Measurements from ENCODE around the gene NUDT3. TPM values are rescaled to one million over a fixed set of nuclear protein-coding genes. Genes with fewer than 3 reads are reported as not detected.
A peak's percentile ranks its signal among the peaks of the same experiment; 100 is the strongest.
"Not testable (repeated sequence)": the region's sequence is repeated elsewhere in the genome, so short reads cannot be mapped to it uniquely, and the experiment has no call there.

NUDT3 gene
- total and polyA plus RNA-seq, 3 experiments from 2014 or later, result 9.7 to 16.8 (median 16.6) TPM

GRCh38 chr6:34374508-34374907 is 18.0 kb downstream of the NUDT3 start:
- Mint-ChIP-seq H3K27ac (no peak overlapping the region), H3K27me3 (no peaks in the 10 kb centered on the region), H3K4me1 (peaks cover 13 to 20% (median 18%) of the 10 kb centered on the region in 3 donors), H3K9me3 (no peaks in the 10 kb centered on the region), H3K36me3 (peaks cover 0 to 10% (median 3%) of the 10 kb centered on the region in 3 donors), H3K4me3 (no peak overlapping the region)
- Histone ChIP-seq H3K4me1 (ENCODE audit: insufficient read depth, low read length) (peaks cover 2% of the 10 kb centered on the region), H3K4me3 (ENCODE audit: low read length) (no peak overlapping the region), H3K9me3 (ENCODE audit: low read length) (no peaks in the 10 kb centered on the region), H3K27ac (ENCODE audit: low read depth, low read length) (peak overlapping the region; percentile 39), H3K27me3 (ENCODE audit: insufficient read depth, low read length, poor library complexity, severe bottlenecking) (no peaks in the 10 kb centered on the region), H3K36me3 (ENCODE audit: insufficient read depth, low read length) (no peaks in the 10 kb centered on the region)
- DNase-seq, result no peak
- POLR2A ChIA-PET, result no interaction called here
- CTCF ChIA-PET, result no interaction called here

DNA sequence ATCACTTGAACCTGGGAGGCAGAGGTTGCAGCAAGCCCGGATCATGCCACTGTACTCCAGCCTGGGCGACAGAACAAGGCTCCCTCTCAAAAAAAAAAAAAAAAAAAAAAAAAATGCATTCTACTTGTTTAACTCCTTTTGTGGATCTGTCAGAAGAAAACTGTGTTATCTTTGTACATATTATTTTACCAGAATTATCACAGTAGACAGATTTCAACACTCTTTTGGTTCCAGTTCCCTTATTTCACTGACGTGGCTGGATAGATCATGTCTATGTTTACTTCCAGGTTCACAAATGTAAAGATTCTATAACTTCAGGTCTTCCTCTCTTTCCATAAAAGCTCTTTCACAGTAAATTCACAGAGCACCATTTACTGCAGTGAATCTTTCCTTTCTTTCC is 18.4 kb downstream of the NUDT3 start:
- no peak overlapping the region for H3K27ac Mint-ChIP-seq
- DNase-seq, result no peak
- peaks cover 0 to 10% (median 3%) of the 10 kb centered on the region in 3 donors for H3K36me3 Mint-ChIP-seq
- Histone ChIP-seq H3K27ac (ENCODE audit: low read depth, low read length) (peak overlapping the region; percentile 39), H3K36me3 (ENCODE audit: insufficient read depth, low read length) (no peaks in the 10 kb centered on the region), H3K9me3 (ENCODE audit: low read length) (no peaks in the 10 kb centered on the region), H3K27me3 (ENCODE audit: insufficient read depth, low read length, poor library complexity, severe bottlenecking) (no peaks in the 10 kb centered on the region), H3K4me3 (ENCODE audit: low read length) (no peak overlapping the region), H3K4me1 (ENCODE audit: insufficient read depth, low read length) (peaks cover 6% of the 10 kb centered on the region)
- ChIA-PET CTCF (no interaction called here), POLR2A (no interaction called here)
- no peak overlapping the region for H3K4me3 Mint-ChIP-seq
- H3K4me1 Mint-ChIP-seq, result peaks cover 17 to 24% (median 23%) of the 10 kb centered on the region in 3 donors
- no peaks in the 10 kb centered on the region for H3K9me3 Mint-ChIP-seq
- H3K27me3 Mint-ChIP-seq, result no peaks in the 10 kb centered on the region

DNA sequence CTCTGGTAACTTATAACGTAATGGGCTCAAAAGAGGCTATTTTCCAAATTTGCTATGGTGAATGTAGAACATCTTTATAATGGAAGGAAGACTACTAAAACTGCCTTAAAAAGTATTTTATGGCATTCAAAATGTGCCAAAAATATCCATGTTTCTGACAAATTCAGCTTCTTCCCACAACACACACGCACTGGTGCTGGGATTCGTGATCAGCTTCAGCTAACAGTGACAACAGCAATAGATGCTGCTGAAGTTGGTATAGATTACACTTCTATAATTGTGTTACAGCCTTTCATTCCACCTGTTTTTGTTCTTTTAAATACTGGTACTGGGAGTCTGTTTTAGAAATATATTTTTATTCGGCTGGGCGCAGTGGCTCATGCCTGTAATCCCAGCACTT is 19.0 kb downstream of the NUDT3 start:
- no peak overlapping the region for H3K4me3 ChIP-seq (ENCODE audit: low read length)

DNA sequence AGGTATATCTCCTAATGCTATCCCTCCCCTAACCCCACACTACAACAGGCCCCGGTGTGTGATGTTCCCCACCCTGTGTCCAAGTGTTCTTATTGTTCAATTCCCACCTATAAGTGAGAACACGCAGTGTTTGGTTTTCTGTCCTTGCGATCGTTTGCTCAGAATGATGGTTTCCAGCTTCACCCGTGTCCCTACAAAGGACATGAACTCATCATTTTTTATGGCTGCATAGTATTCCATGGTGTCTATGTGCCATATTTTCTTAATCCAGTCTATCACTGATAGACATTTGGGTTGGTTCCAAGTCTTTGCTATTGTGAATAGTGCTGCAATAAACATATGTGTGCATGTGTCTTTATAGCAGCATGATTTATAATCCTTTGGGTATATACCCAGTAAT is 20.6 kb downstream of the NUDT3 start:
- H3K27ac Mint-ChIP-seq, result peak overlapping the region in 1 of 8 donors; percentile 32
- H3K27me3 Mint-ChIP-seq; H3K4me3 ChIP-seq (ENCODE audit: low read length); POLR2A ChIA-PET; H3K27ac ChIP-seq (ENCODE audit: low read depth, low read length); H3K4me3 Mint-ChIP-seq; DNase-seq; H3K9me3 Mint-ChIP-seq; H3K27me3 ChIP-seq (ENCODE audit: insufficient read depth, low read length, poor library complexity, severe bottlenecking); H3K36me3 ChIP-seq (ENCODE audit: insufficient read depth, low read length); H3K9me3 ChIP-seq (ENCODE audit: low read length); H3K36me3 Mint-ChIP-seq; CTCF ChIA-PET; H3K4me1 ChIP-seq (ENCODE audit: insufficient read depth, low read length): not testable (repeated sequence)
- peaks cover 22 to 31% (median 28%) of the 10 kb centered on the region in 3 donors for H3K4me1 Mint-ChIP-seq

More for the DNA sequence above, 19.0 kb downstream of the NUDT3 start:
- H3K4me1 ChIP-seq (ENCODE audit: insufficient read depth, low read length), result peaks cover 6% of the 10 kb centered on the region
- Mint-ChIP-seq H3K36me3 (peaks cover 0 to 8% (median 0%) of the 10 kb centered on the region in 3 donors), H3K4me1 (peaks cover 17 to 27% (median 24%) of the 10 kb centered on the region in 3 donors), H3K27ac (no peak overlapping the region), H3K27me3 (no peaks in the 10 kb centered on the region), H3K9me3 (no peaks in the 10 kb centered on the region), H3K4me3 (no peak overlapping the region)
- CTCF ChIA-PET, result no interaction called here
- no peaks in the 10 kb centered on the region for H3K9me3 ChIP-seq (ENCODE audit: low read length)
- DNase-seq, result no peak
- POLR2A ChIA-PET, result no interaction called here
- no peak overlapping the region for H3K27ac ChIP-seq (ENCODE audit: low read depth, low read length)
- no peaks in the 10 kb centered on the region for H3K27me3 ChIP-seq (ENCODE audit: insufficient read depth, low read length, poor library complexity, severe bottlenecking)
- H3K36me3 ChIP-seq (ENCODE audit: insufficient read depth, low read length), result no peaks in the 10 kb centered on the region

GRCh38 chr6:34370361-34370760 is 22.1 kb downstream of the NUDT3 start:
- no peak overlapping the region for H3K4me3 ChIP-seq (ENCODE audit: low read length)
- no peaks in the 10 kb centered on the region for H3K9me3 Mint-ChIP-seq
- no peaks in the 10 kb centered on the region for H3K9me3 ChIP-seq (ENCODE audit: low read length)
- POLR2A ChIA-PET, result no interaction called here
- H3K27ac ChIP-seq (ENCODE audit: low read depth, low read length), result no peak overlapping the region
- CTCF ChIA-PET, result no interaction called here
- peaks cover 0 to 9% (median 0%) of the 10 kb centered on the region in 3 donors for H3K36me3 Mint-ChIP-seq
- DNase-seq, result no peak
- H3K4me1 Mint-ChIP-seq, result peaks cover 24 to 38% (median 30%) of the 10 kb centered on the region in 3 donors
- H3K4me3 Mint-ChIP-seq, result no peak overlapping the region
- no peaks in the 10 kb centered on the region for H3K36me3 ChIP-seq (ENCODE audit: insufficient read depth, low read length)
- H3K4me1 ChIP-seq (ENCODE audit: insufficient read depth, low read length), result peaks cover 6% of the 10 kb centered on the region
- peak overlapping the region in 1 of 8 donors; percentile 77 for H3K27ac Mint-ChIP-seq
- H3K27me3 ChIP-seq (ENCODE audit: insufficient read depth, low read length, poor library complexity, severe bottlenecking), result no peaks in the 10 kb centered on the region
- H3K27me3 Mint-ChIP-seq, result no peaks in the 10 kb centered on the region

- Histone ChIP-seq H3K4me3 (ENCODE audit: low read length) (no peak overlapping the region), H3K9me3 (ENCODE audit: low read length) (no peaks in the 10 kb centered on the region), H3K27me3 (ENCODE audit: insufficient read depth, low read length, poor library complexity, severe bottlenecking) (no peaks in the 10 kb centered on the region), H3K27ac (ENCODE audit: low read depth, low read length) (no peak overlapping the region), H3K36me3 (ENCODE audit: insufficient read depth, low read length) (no peaks in the 10 kb centered on the region), H3K4me1 (ENCODE audit: insufficient read depth, low read length) (peaks cover 6% of the 10 kb centered on the region)
- Mint-ChIP-seq H3K27ac (peak overlapping the region in 4 of 8 donors; percentile 1 to 43 (median 4)), H3K36me3 (peaks cover 0 to 9% (median 0%) of the 10 kb centered on the region in 3 donors), H3K9me3 (no peaks in the 10 kb centered on the region), H3K27me3 (no peaks in the 10 kb centered on the region), H3K4me1 (peaks cover 25 to 42% (median 35%) of the 10 kb centered on the region in 3 donors), H3K4me3 (no peak overlapping the region)
- ChIA-PET POLR2A (no interaction called here), CTCF (no interaction called here)
- DNase-seq, result peak in 1 of 5 donors; percentile 12
Measured at GRCh38 chr6:34369385-34369784, 23.1 kb downstream of the NUDT3 start.

- H3K27ac Mint-ChIP-seq, result peak overlapping the region in 1 of 8 donors; percentile 29
- no peaks in the 10 kb centered on the region for H3K9me3 Mint-ChIP-seq
- H3K27me3 ChIP-seq (ENCODE audit: insufficient read depth, low read length, poor library complexity, severe bottlenecking), result no peaks in the 10 kb centered on the region
- no peaks in the 10 kb centered on the region for H3K36me3 ChIP-seq (ENCODE audit: insufficient read depth, low read length)
- no peaks in the 10 kb centered on the region for H3K9me3 ChIP-seq (ENCODE audit: low read length)
- ChIA-PET POLR2A (no interaction called here), CTCF (no interaction called here)
- H3K4me3 Mint-ChIP-seq, result no peak overlapping the region
- no peak overlapping the region for H3K27ac ChIP-seq (ENCODE audit: low read depth, low read length)
- no peak for DNase-seq
- H3K4me1 ChIP-seq (ENCODE audit: insufficient read depth, low read length), result peaks cover 14% of the 10 kb centered on the region
- H3K36me3 Mint-ChIP-seq, result peaks cover 0 to 9% (median 0%) of the 10 kb centered on the region in 3 donors
- no peaks in the 10 kb centered on the region for H3K27me3 Mint-ChIP-seq
- H3K4me1 Mint-ChIP-seq, result peaks cover 42 to 66% (median 58%) of the 10 kb centered on the region in 3 donors
- no peak overlapping the region for H3K4me3 ChIP-seq (ENCODE audit: low read length)
Measured at GRCh38 chr6:34366639-34366921, 25.9 kb downstream of the NUDT3 start.

- DNase-seq; POLR2A ChIA-PET; H3K36me3 ChIP-seq (ENCODE audit: insufficient read depth, low read length); H3K9me3 Mint-ChIP-seq; H3K4me3 ChIP-seq (ENCODE audit: low read length); H3K27me3 ChIP-seq (ENCODE audit: insufficient read depth, low read length, poor library complexity, severe bottlenecking); H3K36me3 Mint-ChIP-seq; CTCF ChIA-PET; H3K9me3 ChIP-seq (ENCODE audit: low read length); H3K27ac ChIP-seq (ENCODE audit: low read depth, low read length); H3K4me3 Mint-ChIP-seq; H3K27me3 Mint-ChIP-seq: not testable (repeated sequence)
- H3K27ac Mint-ChIP-seq, result peak overlapping the region in 2 of 8 donors; percentile 9 to 29
- peaks cover 40 to 66% (median 58%) of the 10 kb centered on the region in 3 donors for H3K4me1 Mint-ChIP-seq
- H3K4me1 ChIP-seq (ENCODE audit: insufficient read depth, low read length), result peaks cover 14% of the 10 kb centered on the region
Measured at GRCh38 chr6:34365781-34366638, 26.5 kb downstream of the NUDT3 start.
